GM12892 (cell line): ENCODE results near the gene SLC2A4RG.
A peak's percentile ranks its signal among the peaks of the same experiment; 100 is the strongest.

Experiments
- DNase-seq: peaks from one replicate; pipeline ENCODE4 v3.0.0; 2011; ENCODE audit not compliant: insufficient read length
- FAIRE-seq: peaks from 2 replicates; lab custom pipeline; 2011; peaks lifted over from hg19 to GRCh38; lab: Jason Lieb, UNC
- POLR2A ChIP-seq: IDR thresholded peaks from 2 replicates; pipeline ENCODE4 v1.6.1; 2011; ENCODE audit warnings: low read depth, low read length, control low read depth
- POLR2AphosphoS5 ChIP-seq: IDR thresholded peaks from 2 replicates; pipeline ENCODE4 v1.6.1; 2011; ENCODE audit warnings: low read depth, low read length, control low read depth
- TAF1 ChIP-seq: IDR thresholded peaks from 2 replicates; pipeline ENCODE4 v1.6.1; 2011; ENCODE audit warnings: low read depth, mild to moderate bottlenecking, control low read depth, low read length, borderline replicate concordance

SLC2A4RG gene

DNA sequence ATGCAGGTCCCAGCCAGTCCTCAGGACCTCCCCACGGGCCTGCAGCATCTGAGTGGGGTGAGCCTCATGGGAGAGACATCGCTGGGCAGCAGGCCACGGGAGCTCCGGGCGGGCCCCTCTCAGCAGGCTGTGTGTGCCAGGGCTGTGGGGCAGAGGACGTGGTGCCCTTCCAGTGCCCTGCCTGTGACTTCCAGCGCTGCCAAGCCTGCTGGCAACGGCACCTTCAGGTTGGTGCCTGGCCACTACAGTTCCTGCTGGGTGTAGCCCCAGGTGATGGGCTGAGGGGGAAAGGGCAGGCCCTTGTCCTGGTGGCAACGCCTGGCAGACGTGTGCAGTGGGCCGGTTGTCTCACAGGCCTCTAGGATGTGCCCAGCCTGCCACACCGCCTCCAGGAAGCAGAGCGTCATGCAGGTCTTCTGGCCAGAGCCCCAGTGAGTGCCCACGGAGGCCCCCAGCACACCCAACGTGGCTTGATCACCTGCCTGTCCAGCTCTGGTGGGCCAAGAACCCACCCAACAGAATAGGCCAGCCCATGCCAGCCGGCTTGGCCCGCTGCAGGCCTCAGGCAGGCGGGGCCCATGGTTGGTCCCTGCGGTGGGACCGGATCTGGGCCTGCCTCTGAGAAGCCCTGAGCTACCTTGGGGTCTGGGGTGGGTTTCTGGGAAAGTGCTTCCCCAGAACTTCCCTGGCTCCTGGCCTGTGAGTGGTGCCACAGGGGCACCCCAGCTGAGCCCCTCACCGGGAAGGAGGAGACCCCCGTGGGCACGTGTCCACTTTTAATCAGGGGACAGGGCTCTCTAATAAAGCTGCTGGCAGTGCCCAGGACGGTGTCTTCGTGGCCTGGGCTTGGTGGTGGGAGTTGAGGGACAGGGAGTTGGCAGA, 43.9 kb upstream of the SLC2A4RG start:
- TF ChIP-seq TAF1: no peak
- TF ChIP-seq POLR2AphosphoS5: no peak; the same call in 1 of the 2 replicates
- TF ChIP-seq POLR2A: no peak
- peak; percentile 22 for DNase-seq

DNA sequence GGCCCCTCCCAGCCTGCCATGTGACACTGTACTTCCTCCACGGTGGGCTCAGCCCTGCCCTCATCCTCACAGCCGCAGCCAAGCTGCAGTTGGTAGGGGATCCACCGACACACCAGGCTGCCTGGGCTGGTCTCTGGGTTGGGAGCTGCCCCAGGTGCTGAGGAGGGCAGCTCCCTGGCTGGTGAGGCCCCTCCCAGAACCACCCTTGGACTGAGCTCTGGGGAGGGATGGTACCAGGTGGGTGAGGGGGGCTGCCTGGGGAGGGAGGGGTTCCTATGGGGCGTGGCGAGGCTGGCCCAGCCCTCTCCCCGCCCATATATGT, 43.3 kb upstream of the SLC2A4RG start:
- DNase-seq: no peak
- peak; percentile 17 for FAIRE-seq
- TF ChIP-seq POLR2A (0 out of 2 replicates have a peak, but pooled peaks have one; percentile 12), POLR2AphosphoS5 (no peak; the same call in 1 of the 2 replicates)

More for the DNA sequence above, 43.9 kb upstream of the SLC2A4RG start:
- FAIRE-seq: no peak

DNA sequence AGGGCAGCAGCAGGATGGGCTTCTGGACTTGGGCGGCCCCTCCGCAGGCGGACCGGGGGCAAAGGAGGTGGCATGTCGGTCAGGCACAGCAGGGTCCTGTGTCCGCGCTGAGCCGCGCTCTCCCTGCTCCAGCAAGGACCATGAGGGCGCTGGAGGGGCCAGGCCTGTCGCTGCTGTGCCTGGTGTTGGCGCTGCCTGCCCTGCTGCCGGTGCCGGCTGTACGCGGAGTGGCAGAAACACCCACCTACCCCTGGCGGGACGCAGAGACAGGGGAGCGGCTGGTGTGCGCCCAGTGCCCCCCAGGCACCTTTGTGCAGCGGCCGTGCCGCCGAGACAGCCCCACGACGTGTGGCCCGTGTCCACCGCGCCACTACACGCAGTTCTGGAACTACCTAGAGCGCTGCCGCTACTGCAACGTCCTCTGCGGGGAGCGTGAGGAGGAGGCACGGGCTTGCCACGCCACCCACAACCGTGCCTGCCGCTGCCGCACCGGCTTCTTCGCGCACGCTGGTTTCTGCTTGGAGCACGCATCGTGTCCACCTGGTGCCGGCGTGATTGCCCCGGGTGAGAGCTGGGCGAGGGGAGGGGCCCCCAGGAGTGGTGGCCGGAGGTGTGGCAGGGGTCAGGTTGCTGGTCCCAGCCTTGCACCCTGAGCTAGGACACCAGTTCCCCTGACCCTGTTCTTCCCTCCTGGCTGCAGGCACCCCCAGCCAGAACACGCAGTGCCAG, 42.8 kb upstream of the SLC2A4RG start, which contains the start of gene TNFRSF6B:
TSS of gene TNFRSF6B (plus strand) at position 25 of the 729 bp plus-strand sequence. CDS start at position 141, 116 bp downstream.
- FAIRE-seq: no peak
- no peak for TF ChIP-seq TAF1
- peak; percentile 38; the same call in 1 of the 2 replicates for TF ChIP-seq POLR2A
- peak; percentile 57; the same call in 1 of the 2 replicates for TF ChIP-seq POLR2AphosphoS5
- DNase-seq: peak; percentile 41

DNA sequence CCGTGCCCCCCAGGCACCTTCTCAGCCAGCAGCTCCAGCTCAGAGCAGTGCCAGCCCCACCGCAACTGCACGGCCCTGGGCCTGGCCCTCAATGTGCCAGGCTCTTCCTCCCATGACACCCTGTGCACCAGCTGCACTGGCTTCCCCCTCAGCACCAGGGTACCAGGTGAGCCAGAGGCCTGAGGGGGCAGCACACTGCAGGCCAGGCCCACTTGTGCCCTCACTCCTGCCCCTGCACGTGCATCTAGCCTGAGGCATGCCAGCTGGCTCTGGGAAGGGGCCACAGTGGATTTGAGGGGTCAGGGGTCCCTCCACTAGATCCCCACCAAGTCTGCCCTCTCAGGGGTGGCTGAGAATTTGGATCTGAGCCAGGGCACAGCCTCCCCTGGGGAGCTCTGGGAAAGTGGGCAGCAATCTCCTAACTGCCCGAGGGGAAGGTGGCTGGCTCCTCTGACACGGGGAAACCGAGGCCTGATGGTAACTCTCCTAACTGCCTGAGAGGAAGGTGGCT, 42.2 kb upstream of the SLC2A4RG start:
- FAIRE-seq: no peak
- TF ChIP-seq POLR2AphosphoS5 (no peak), TAF1 (no peak), POLR2A (no peak; the same call in 1 of the 2 replicates)
- DNase-seq: peak; percentile 26

DNA sequence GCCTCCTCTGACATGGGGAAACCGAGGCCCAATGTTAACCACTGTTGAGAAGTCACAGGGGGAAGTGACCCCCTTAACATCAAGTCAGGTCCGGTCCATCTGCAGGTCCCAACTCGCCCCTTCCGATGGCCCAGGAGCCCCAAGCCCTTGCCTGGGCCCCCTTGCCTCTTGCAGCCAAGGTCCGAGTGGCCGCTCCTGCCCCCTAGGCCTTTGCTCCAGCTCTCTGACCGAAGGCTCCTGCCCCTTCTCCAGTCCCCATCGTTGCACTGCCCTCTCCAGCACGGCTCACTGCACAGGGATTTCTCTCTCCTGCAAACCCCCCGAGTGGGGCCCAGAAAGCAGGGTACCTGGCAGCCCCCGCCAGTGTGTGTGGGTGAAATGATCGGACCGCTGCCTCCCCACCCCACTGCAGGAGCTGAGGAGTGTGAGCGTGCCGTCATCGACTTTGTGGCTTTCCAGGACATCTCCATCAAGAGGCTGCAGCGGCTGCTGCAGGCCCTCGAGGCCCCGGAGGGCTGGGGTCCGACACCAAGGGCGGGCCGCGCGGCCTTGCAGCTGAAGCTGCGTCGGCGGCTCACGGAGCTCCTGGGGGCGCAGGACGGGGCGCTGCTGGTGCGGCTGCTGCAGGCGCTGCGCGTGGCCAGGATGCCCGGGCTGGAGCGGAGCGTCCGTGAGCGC, 41.6 kb upstream of the SLC2A4RG start:
- TF ChIP-seq POLR2AphosphoS5: no peak
- TF ChIP-seq TAF1: no peak
- 0 out of 2 replicates have a peak, but pooled peaks have one; percentile 32 for TF ChIP-seq POLR2A
- peak; percentile 18 for DNase-seq
- FAIRE-seq: no peak

DNA sequence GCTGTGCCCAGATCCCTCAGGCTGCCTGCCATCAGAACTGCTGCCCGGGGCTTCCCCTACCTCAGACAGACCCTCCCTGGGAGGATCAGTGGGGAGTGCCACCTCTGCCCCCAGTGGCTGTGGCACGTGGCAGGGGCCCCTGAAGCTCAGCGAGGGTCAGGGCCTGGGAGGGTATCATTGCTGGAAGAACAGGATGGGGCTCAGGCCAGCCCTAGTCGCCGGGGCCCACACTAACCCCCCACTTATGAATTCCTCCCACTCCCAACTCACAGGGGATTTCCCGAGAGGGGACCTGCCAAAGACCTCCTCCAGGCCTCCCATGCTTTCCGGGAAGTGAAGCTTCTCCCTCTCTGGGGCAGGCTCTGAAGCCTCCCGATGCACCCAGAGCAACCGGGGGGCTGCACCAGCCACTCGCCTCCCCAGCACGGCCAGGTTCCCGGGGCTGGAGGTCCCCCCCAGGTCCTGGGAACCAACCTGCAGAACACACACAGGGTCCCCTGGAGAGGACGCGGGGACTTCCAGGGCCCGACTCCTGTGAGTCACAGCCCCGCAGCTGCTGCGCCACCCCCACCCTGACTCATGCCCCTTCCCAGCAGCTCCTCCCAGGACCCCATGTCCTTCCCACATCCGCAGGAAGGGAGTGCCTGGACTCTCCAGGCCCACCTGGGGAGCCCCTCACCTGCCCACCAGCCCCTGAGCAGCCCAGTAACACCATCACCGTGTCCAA, 40.7 kb upstream of the SLC2A4RG start:
- FAIRE-seq: peak; percentile 81
- TF ChIP-seq POLR2A (peak; percentile 43), TAF1 (no peak), POLR2AphosphoS5 (no peak)
- DNase-seq: peak; percentile 68

DNA sequence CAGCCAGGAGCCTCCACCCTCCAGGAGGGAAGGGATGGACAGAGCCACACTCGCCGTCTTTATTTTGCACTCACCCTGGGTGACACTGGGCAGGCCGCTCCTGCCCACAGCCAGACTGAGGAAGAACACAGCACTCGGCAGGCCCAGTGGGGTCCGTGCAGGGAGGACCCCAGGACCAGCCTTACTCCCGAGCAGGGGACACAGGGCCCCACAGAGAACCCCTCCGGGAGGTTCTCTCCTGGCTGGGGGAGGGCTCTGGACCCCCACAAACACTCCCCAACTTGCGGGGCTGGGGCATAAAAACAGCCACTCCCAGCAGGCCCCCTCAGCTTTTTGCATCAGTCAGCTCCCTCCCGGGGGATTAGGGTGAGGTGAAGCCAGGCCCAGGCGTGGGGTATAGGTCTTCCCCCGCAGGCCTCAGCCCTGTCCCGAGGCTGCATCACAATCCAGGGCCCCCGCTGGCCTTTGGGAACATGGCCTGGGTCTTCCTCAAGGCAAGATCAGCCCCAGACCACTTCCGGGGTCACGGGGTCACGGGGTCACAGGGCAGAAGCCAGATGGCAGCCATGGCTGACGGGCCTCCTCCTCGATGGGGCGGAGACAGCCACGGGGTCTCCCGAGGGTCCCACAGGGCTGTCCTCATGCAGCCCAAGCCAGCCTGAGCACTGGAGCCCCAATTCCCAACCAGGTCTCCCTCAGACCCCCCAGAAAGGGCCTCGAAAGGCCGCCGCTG, 39.9 kb upstream of the SLC2A4RG start:
- TF ChIP-seq POLR2AphosphoS5: 0 out of 2 replicates have a peak, but pooled peaks have one; percentile 12
- TF ChIP-seq POLR2A: no peak
- FAIRE-seq: no peak
- DNase-seq: no peak

DNA sequence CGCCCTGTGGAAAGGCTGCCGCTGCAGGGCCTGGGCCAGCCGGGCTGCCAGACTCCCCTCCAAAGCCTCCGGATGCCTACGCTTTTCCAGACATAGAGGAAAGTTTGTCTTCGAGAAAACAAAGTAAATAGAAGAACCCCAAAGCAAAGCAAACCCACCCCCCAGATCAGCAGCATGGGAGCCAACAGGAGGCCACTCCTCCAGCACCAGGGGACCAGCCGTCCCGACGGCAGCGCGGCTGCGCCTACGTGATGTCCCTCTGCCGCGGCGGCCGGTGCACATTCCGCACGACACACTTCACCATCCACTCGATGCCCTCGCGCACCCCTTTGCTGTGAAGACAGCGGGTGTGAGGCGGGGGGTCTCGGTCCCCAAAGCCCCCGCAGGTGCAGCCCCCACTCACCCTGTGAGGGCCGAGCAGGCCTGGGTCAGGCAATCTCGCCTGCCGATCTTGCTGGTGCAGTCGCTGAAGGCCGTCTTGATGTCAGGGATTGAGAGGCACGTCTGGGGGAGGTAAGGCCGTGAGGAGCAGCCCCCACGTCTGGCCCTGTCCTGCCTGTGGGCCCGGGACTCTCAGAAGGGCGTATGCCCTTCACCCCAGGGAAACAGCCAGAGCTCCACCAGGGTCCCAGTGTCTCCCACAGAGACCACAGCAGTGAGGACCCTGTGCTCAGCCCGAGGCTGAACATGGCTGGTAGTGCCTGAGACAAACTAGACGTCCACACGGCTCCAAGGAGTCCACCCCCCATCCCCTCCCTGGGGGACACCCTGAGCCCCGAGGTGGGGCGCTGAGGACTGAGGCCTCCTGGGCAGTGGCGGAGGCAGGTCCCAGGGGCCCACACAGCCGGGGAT, 39.2 kb upstream of the SLC2A4RG start:
- DNase-seq: peak; percentile 18
- TF ChIP-seq POLR2A (no peak; the same call in 1 of the 2 replicates), POLR2AphosphoS5 (0 out of 2 replicates have a peak, but pooled peaks have one; percentile 8)
- no peak for FAIRE-seq

DNA sequence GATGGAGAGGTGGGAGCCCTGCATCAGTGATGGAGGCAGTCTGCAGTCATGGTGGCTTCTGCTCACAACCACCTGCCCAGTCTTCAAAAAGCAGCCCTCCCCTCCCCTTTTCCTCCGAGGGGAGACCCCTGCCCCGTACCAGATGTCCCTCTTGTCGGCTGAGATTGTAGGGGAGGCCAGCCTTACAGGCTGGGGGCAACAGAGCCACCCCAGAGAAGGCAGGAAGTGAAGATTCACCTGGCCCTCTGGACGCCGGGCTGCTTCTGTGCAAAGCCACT, 38.6 kb upstream of the SLC2A4RG start:
- DNase-seq (peak; percentile 8), FAIRE-seq (no peak)
- TF ChIP-seq TAF1: no peak
- no peak for TF ChIP-seq POLR2A
- no peak for TF ChIP-seq POLR2AphosphoS5
